Body of pancreas (tissue), 4 donors: ENCODE data around the gene TAL1.

Experiments used
- CTCF ChIP-seq, 7 experiments: fragments of 450-650 bp in 4 of 7; fragments of 200-600 bp in 3 of 7; sonication (generic) in 3 of 7; IDR thresholded peaks; one replicate each; pipeline ENCODE4 v1.5.1; 2016 to 2019; ENCODE audit warnings: antibody characterized with exemption in 7 of 7
- POLR2A ChIP-seq, 3 donors: fragments of 450-650 bp; IDR thresholded peaks; one replicate each; pipeline ENCODE4 v1.6.1; 2016; ENCODE audit warnings: antibody characterized with exemption in 3 of 3, mild to moderate bottlenecking in 2 of 3

DNA sequence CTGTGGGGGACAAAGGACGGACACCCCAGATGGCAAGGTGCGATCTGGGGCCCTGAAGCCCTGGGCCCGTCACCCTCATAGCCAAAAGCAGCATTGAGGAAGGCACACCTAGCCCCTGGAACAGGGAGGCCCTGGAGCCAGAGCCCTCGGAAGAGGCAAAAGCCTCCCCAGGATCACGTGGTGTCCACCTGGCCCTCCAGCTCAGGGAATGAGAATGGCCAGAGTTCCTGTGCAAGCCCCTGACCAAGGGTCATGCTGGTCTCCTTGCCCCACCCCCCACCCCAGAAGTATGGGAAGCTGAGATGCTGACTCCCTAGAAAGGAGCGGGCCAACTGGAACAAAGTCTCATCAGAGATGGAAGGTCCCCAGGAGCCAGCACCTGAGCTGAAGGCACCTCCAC lies 41.2 kb downstream of the TAL1 start:
- TF ChIP-seq CTCF (IDR thresholded peaks at IDR 0.05) = no peak
- TF ChIP-seq POLR2A (IDR thresholded peaks at IDR 0.05) = no peak
